BJ (cell line): ENCODE results near the gene PARD6G. TPM values are rescaled to one million over a fixed set of nuclear protein-coding genes. Genes with fewer than 3 reads are reported as not detected.

Experiments used
- CTCF ChIA-PET: fragments of 350-600 bp; formaldehyde crosslinking; extraction: SDS; loops from one replicate; lab custom pipeline; 2021; ENCODE audit warnings: antibody characterized with exemption, inconsistent platforms; lab: Yijun Ruan, JAX
- POLR2A ChIA-PET: fragments of 300-600 bp; sonication (Branson Sonifier 250); formaldehyde crosslinking; extraction: SDS; loops from one replicate; lab custom pipeline; 2021; ENCODE audit warnings: antibody characterized with exemption; lab: Charles Lee
- DNase-seq: peaks from one replicate; pipeline ENCODE4 v3.0.0-alpha.2; 2011; ENCODE audit warnings: low read depth
- H3K27me3 ChIP-seq: 2 replicates; pipeline ENCODE4 v1.6.0; 2011; ENCODE audit warnings: low read length; ENCODE audit not compliant: control insufficient read depth, insufficient read depth
- H3K36me3 ChIP-seq: 2 replicates; pipeline ENCODE4 v1.5.1; 2011; ENCODE audit warnings: low read length; ENCODE audit not compliant: control insufficient read depth, insufficient read depth
- H3K4me3 ChIP-seq: 2 replicates; pipeline ENCODE4 v1.5.1; 2011; ENCODE audit warnings: low read depth, mild to moderate bottlenecking, control low read depth, low read length
- CTCF ChIP-seq: IDR thresholded peaks from 2 replicates; pipeline ENCODE4 v1.5.1; 2011; ENCODE audit warnings: low read depth, mild to moderate bottlenecking, control low read depth, inconsistent platforms, low read length, moderate library complexity; ENCODE audit not compliant: insufficient read depth
- polyA plus RNA-seq: library from polyadenylated mRNA; depleted of rRNA; stranded (reverse); fragments of >200 nt; gene quantifications from 2 replicates; pipeline ENCODE4 v1.2.3, GENCODE V29; 2011

Gene PARD6G
- polyA plus RNA-seq, 1 experiment: 0.96 TPM

GRCh38 chr18:80120932-80121331 is 126.4 kb downstream of the PARD6G start:
- 0 out of 2 replicates have a peak, but pooled peaks cover 3% of the 10 kb centered on the region for H3K36me3 ChIP-seq
- H3K4me3 ChIP-seq: no peak overlapping the region
- CTCF ChIA-PET: no interaction called here
- POLR2A ChIA-PET: no interaction called here
- no peak for TF ChIP-seq CTCF
- no peak for DNase-seq
- H3K27me3 ChIP-seq: no peaks in the 10 kb centered on the region

GRCh38 chr18:80119111-80119510 is 128.2 kb downstream of the PARD6G start:
- TF ChIP-seq CTCF: no peak
- 0 out of 2 replicates have a peak, but pooled peaks cover 3% of the 10 kb centered on the region for H3K36me3 ChIP-seq
- ChIA-PET POLR2A (no interaction called here), CTCF (no interaction called here)
- no peak overlapping the region for H3K4me3 ChIP-seq
- no peak for DNase-seq
- no peaks in the 10 kb centered on the region for H3K27me3 ChIP-seq

- Histone ChIP-seq H3K36me3 (no peaks in the 10 kb centered on the region), H3K4me3 (no peak overlapping the region), H3K27me3 (no peaks in the 10 kb centered on the region)
- CTCF ChIA-PET: no interaction called here
- DNase-seq: no peak
- no peak for TF ChIP-seq CTCF
- POLR2A ChIA-PET: no interaction called here
These were observed 132.3 kb downstream of the PARD6G start for GRCh38 chr18:80115035-80115434.

- POLR2A ChIA-PET: no interaction called here
These were observed 134.6 kb downstream of the PARD6G start for GRCh38 chr18:80112624-80113248.

GRCh38 chr18:80109676-80110078 is 137.6 kb downstream of the PARD6G start:
- CTCF ChIA-PET: no interaction called here
- DNase-seq: no peak
- H3K36me3 ChIP-seq: no peaks in the 10 kb centered on the region
- H3K27me3 ChIP-seq: no peaks in the 10 kb centered on the region
- peak overlapping the region; percentile 69 for H3K4me3 ChIP-seq
- POLR2A ChIA-PET: no interaction called here
- no peak for TF ChIP-seq CTCF

More at GRCh38 chr18:80112624-80113248, 134.6 kb downstream of the PARD6G start:
- TF ChIP-seq CTCF: no peak
- CTCF ChIA-PET: no interaction called here
- Histone ChIP-seq H3K36me3 (no peaks in the 10 kb centered on the region), H3K27me3 (no peaks in the 10 kb centered on the region), H3K4me3 (no peak overlapping the region)
- no peak for DNase-seq
